Smooth muscle cell (in vitro differentiated cells): ENCODE data around the gene ZNF316. TPM values are rescaled to one million over a fixed set of nuclear protein-coding genes. Genes with fewer than 3 reads are reported as not detected.

Source experiments
- DNase-seq: peaks from one replicate; lab custom pipeline; 2025; ENCODE audit not compliant: unreplicated experiment; lab: John Stamatoyannopoulos, UW
- H2AFZ ChIP-seq: fragments of 200-600 bp; sonication (generic); 2 replicates; pipeline ENCODE4 v1.6.0; 2016; ENCODE audit warnings: antibody characterized with exemption, low read depth, mild to moderate bottlenecking
- H3F3A ChIP-seq: fragments of 200-600 bp; sonication (generic); 2 replicates; pipeline ENCODE4 v1.6.0; 2017; ENCODE audit warnings: antibody characterized with exemption, low read depth
- H3K27ac ChIP-seq: fragments of 200-600 bp; sonication (generic); 2 replicates; pipeline ENCODE4 v1.5.1; 2016; ENCODE audit warnings: low read depth, mild to moderate bottlenecking
- H3K27me3 ChIP-seq: fragments of 200-600 bp; sonication (generic); 2 replicates; pipeline ENCODE4 v1.6.1; 2016; ENCODE audit warnings: low read depth, mild to moderate bottlenecking
- H3K36me3 ChIP-seq: fragments of 200-600 bp; sonication (generic); 2 replicates; pipeline ENCODE4 v1.5.1; 2016; ENCODE audit warnings: low read depth
- H3K4me1 ChIP-seq: fragments of 200-600 bp; sonication (generic); 2 replicates; pipeline ENCODE4 v1.5.1; 2016; ENCODE audit warnings: low read depth
- H3K4me2 ChIP-seq: fragments of 200-600 bp; sonication (generic); 2 replicates; pipeline ENCODE4 v1.6.0; 2016; ENCODE audit warnings: mild to moderate bottlenecking
- H3K4me3 ChIP-seq: fragments of 200-600 bp; sonication (generic); 2 replicates; pipeline ENCODE4 v1.5.1; 2016; ENCODE audit warnings: mild to moderate bottlenecking
- H3K79me2 ChIP-seq: fragments of 200-600 bp; sonication (generic); 2 replicates; pipeline ENCODE4 v1.6.0; 2016; ENCODE audit warnings: low read depth, mild to moderate bottlenecking
- H3K9ac ChIP-seq: fragments of 200-600 bp; sonication (generic); 2 replicates; pipeline ENCODE4 v1.6.0; 2016; ENCODE audit warnings: low read depth
- H3K9me3 ChIP-seq: fragments of 200-600 bp; sonication (generic); replicated peaks from 2 replicates; pipeline ENCODE4 v1.5.1; 2016; ENCODE audit warnings: low read depth
- H4K20me1 ChIP-seq: fragments of 200-600 bp; sonication (generic); 2 replicates; pipeline ENCODE4 v1.6.0; 2016; ENCODE audit warnings: low read depth
- CTCF ChIP-seq: fragments of 200-600 bp; sonication (generic); IDR thresholded peaks from 2 replicates; pipeline ENCODE4 v1.5.1; 2017; ENCODE audit warnings: borderline replicate concordance, mild to moderate bottlenecking, antibody characterized with exemption; ENCODE audit not compliant: insufficient read depth, poor library complexity, severe bottlenecking
- WGBS: methylation state at CpG from one replicate; pipeline ENCODE4 v1.1.7; 2016; ENCODE audit warnings: low lambda C conversion rate; 5-methylcytosine and 5-hydroxymethylcytosine counted together
- polyA plus RNA-seq: library from polyadenylated mRNA; unstranded; fragments of >200 nt; fragmentation: Nextera tagmentation; extraction: Ambion mirVana; gene quantifications from 2 replicates; pipeline ENCODE4 v1.2.1, GENCODE V29; 2016
- total RNA-seq: library from RNA; depleted of rRNA; stranded (reverse); fragments of >200 nt; gene quantifications from 2 replicates; pipeline ENCODE4 v1.2.3, GENCODE V29; 2014

ZNF316 gene
- 6.6 and 8.7 TPM in 2 replicates for total RNA-seq
- polyA plus RNA-seq: 8.3 and 15.9 TPM in 2 replicates

DNA sequence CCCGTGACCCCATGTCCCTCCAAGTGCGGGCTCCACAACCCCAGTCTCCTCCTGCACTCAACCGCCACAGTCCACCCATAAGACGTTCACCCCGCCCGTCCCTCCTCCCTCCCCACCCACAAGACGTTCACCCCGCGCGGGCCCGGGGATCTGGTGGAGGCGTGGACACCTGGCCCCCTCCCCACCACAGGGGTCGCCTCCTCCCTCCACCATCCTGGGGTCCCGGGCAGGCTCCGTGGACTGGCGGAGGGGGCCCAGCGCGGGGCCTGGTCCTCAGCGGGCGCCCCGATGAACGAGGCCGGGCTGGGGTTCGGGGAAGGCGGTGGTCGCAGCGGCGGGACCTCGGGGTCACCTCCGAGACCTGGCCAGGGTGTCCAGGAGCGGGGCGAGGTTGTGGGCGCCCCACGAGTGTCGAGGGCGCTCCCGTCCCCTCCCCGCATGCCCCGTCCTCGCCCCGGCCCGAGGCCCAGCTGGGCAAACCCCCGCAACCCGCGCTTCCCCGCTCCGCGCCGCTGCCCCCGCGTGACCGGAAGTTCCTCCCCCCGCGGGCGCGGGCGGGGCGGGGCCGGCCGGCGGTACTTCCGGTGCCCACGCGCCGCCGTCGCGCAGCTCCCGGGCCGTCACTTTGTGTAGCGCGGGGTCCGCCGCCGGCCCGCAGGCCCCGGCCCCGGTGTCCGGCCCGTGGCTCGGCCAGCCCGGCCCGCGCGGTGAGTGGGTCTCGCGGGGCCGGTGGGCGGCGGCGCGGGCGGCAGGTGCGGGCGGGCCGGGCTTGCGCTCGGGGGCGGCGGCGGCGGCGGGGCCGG is at the start of gene ZNF316:
ZNF316 (plus strand) TSS at position 578 of the 803 bp plus-strand sequence. CDS start 5,092 bp downstream, outside the sequence.
- Histone ChIP-seq H3F3A (no peaks in the 10 kb centered on the region), H4K20me1 (peaks cover 28% of the 10 kb centered on the region), H2AFZ (peak within 1 kb of the TSS; percentile 95), H3K9ac (peak within 1 kb of the TSS; percentile 91), H3K27me3 (no peaks in the 10 kb centered on the region), H3K27ac (no peak within 1 kb of the TSS), H3K4me3 (peak within 1 kb of the TSS; percentile 83), H3K4me1 (peaks cover 4% of the 10 kb centered on the region), H3K9me3 (no peaks in the 10 kb centered on the region), H3K4me2 (peak within 1 kb of the TSS; percentile 100), H3K36me3 (no peaks in the 10 kb centered on the region), H3K79me2 (peaks cover 29% of the 10 kb centered on the region)
- WGBS: 6% methylated on average over 15 of the region's 104 CpGs
- TF ChIP-seq CTCF: no peak
- DNase-seq: peak; percentile 15

DNA sequence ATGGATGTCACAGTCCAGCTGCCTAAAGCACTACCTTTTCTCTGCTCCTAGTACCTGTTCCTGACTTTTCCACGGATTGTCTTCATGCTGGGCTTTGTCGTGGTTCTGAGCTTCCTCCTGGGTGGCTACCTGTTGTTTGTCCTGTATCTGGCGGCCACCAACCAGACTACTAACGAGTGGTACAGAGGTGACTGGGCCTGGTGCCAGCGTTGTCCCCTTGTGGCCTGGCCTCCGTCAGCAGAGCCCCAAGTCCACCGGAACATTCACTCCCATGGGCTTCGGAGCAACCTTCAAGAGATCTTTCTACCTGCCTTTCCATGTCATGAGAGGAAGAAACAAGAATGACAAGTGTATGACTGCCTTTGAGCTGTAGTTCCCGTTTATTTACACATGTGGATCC is 48.6 kb upstream of the ZNF316 start:
- no peaks in the 10 kb centered on the region for H3K9me3 ChIP-seq
- H4K20me1 ChIP-seq: peaks cover 5% of the 10 kb centered on the region
- TF ChIP-seq CTCF: no peak
- no peak overlapping the region for H3K4me3 ChIP-seq
- peaks cover 4% of the 10 kb centered on the region for H3K4me1 ChIP-seq
- DNase-seq: no peak
- H3K79me2 ChIP-seq: peaks cover 23% of the 10 kb centered on the region
- no peaks in the 10 kb centered on the region for H3K36me3 ChIP-seq
- WGBS: 96% methylated on average over 9 of the region's 9 CpGs
- H3F3A ChIP-seq: peaks cover 13% of the 10 kb centered on the region
- no peak overlapping the region for H3K4me2 ChIP-seq
- no peak overlapping the region for H3K9ac ChIP-seq
- H3K27ac ChIP-seq: no peak overlapping the region
- no peak overlapping the region for H2AFZ ChIP-seq
- H3K27me3 ChIP-seq: no peaks in the 10 kb centered on the region

DNA sequence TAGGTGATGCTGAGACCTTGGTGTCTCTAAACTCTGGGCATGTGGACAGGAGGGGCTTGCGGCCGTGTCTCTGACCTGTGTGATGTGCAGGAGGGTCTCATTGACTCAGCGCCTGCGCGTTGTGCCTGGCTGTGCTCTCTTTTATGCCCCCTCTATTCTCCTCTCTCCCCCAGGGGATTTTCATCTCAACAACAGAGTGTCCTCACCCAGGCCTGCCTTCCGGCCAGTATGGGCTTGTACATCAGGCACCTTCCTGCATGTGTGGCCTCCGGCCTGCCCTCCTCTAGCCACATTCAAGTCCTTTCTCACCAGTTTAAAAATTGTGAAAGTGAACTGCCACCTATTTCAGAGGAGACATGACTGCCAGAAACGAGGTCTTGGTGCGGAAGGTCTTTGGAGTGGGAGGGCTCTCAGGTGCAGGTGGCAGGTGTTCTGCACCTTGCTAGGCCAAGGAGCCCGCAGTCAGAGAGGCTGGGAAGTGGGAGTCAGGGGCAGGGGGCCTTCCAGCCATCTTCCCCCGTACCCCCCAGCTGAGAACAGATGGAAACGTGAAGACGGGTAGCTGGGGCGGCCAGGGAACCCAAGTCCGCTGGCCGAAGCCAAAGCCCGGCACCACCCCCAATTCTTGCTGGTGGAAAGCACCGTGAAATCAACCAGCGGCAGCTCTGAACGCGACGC is 47.8 kb upstream of the ZNF316 start:
- DNase-seq: no peak
- Histone ChIP-seq H3K4me3 (peak overlapping the region; percentile 93), H3K9me3 (no peaks in the 10 kb centered on the region), H3K27ac (no peak overlapping the region), H3K27me3 (no peaks in the 10 kb centered on the region), H3K36me3 (no peaks in the 10 kb centered on the region), H3K4me1 (peaks cover 4% of the 10 kb centered on the region), H4K20me1 (peaks cover 5% of the 10 kb centered on the region), H3K4me2 (peak overlapping the region; percentile 79), H3K9ac (no peak overlapping the region), H3K79me2 (peaks cover 23% of the 10 kb centered on the region), H2AFZ (no peak overlapping the region), H3F3A (peaks cover 13% of the 10 kb centered on the region)
- 58% methylated on average over 20 of the region's 22 CpGs for WGBS
- no peak for TF ChIP-seq CTCF
